Peyer's patch (tissue), 4 donors: ENCODE measurements around the gene CHST11. TPM values are rescaled to one million over a fixed set of nuclear protein-coding genes. Genes with fewer than 3 reads are reported as not detected.

Experiments
- DNase-seq, 3 donors: peaks; one replicate each; pipeline ENCODE4 v3.0.0-alpha.2; 2017 to 2019
- H3K27ac ChIP-seq, 4 donors: fragments of 200-600 bp; sonication (generic); one replicate each; pipeline ENCODE4 v1.5.1; 2016 to 2019
- H3K27me3 ChIP-seq, 2 donors: fragments of 200-600 bp; sonication (generic); one replicate each; pipeline ENCODE4 v1.5.1; 2019
- H3K36me3 ChIP-seq, 3 donors: fragments of 200-600 bp; sonication (generic); one replicate each; pipeline ENCODE4 v1.5.1; 2016 to 2019
- H3K4me1 ChIP-seq, 4 donors: fragments of 200-600 bp; sonication (generic); one replicate each; pipeline ENCODE4 v1.5.1; 2016 to 2019
- H3K4me3 ChIP-seq, 4 donors: fragments of 200-600 bp; sonication (generic); 1 replicate in 3 of 4; 2 replicates in 1 of 4; pipeline ENCODE4 v1.5.1; 2016 to 2019; ENCODE audit warnings: mild to moderate bottlenecking in 1 of 4
- H3K9me3 ChIP-seq, 4 donors: fragments of 200-600 bp; sonication (generic); one replicate each; pipeline ENCODE4 v1.5.1; 2016 to 2019; ENCODE audit warnings: mild to moderate bottlenecking in 1 of 4
- POLR2A ChIP-seq, 2 donors: fragments of 450-650 bp; IDR thresholded peaks; one replicate each; pipeline ENCODE4 v1.5.1; 2017; ENCODE audit warnings: antibody characterized with exemption in 2 of 2, mild to moderate bottlenecking in 2 of 2, moderate library complexity in 2 of 2
- total RNA-seq, 4 donors: library from RNA; depleted of rRNA; stranded (reverse); fragments of >200 nt; gene quantifications; one replicate each; pipeline ENCODE4 v1.1.0, GENCODE V29; 2016
- TF ChIP-seq, protein P1 (sequence below), 6 experiments: fragments of 450-650 bp in 4 of 6; fragments of 200-600 bp in 2 of 6; sonication (generic) in 1 of 6; IDR thresholded peaks; one replicate each; pipeline ENCODE4 v1.5.1; 2017 to 2019; ENCODE audit warnings: antibody characterized with exemption in 6 of 6, mild to moderate bottlenecking in 3 of 6, moderate library complexity in 1 of 6

CHST11 gene
- total RNA-seq, 4 donors from 2014 or later: 9.9 to 119 (median 15.6) TPM

DNA sequence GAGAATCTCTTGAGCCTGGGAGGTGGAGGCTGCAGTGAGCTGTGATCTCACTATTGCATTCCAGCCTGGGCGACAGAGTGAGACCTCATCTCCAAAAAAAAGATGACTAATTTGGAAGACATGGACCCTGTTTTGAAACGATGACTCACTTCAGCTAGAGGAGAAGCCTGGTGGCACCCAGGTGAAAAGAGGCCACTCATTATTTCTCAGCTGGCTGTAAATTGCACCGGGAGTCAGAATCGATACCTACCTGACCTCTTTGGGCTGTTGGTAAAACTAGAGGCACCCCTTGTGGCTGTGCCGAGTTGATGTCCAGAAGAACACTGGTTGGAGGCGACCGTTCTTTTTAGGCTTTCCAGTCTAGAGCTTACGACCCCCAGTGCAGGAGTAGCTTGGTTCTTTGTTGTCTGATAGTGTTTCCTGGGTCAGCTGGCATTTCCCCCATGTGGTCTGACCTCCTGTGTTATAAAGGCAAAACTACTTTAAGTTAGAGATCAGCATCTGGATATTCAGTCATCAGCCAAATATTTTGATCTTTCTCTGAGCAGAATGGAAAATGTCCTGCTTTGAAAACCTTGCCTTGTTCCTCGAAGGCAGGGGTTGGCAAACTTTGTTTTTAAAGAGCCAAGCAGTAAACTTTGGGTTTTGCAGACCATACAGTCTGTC lies 93.2 kb downstream of the CHST11 start:
- Histone ChIP-seq H3K4me1 (peaks cover 0 to 1% (median 0%) of the 10 kb centered on the region in 4 donors), H3K4me3 (no peak overlapping the region), H3K9me3 (no peaks in the 10 kb centered on the region), H3K27me3 (no peaks in the 10 kb centered on the region), H3K36me3 (no peaks in the 10 kb centered on the region), H3K27ac (no peak overlapping the region)
- TF ChIP-seq, protein P1, sequence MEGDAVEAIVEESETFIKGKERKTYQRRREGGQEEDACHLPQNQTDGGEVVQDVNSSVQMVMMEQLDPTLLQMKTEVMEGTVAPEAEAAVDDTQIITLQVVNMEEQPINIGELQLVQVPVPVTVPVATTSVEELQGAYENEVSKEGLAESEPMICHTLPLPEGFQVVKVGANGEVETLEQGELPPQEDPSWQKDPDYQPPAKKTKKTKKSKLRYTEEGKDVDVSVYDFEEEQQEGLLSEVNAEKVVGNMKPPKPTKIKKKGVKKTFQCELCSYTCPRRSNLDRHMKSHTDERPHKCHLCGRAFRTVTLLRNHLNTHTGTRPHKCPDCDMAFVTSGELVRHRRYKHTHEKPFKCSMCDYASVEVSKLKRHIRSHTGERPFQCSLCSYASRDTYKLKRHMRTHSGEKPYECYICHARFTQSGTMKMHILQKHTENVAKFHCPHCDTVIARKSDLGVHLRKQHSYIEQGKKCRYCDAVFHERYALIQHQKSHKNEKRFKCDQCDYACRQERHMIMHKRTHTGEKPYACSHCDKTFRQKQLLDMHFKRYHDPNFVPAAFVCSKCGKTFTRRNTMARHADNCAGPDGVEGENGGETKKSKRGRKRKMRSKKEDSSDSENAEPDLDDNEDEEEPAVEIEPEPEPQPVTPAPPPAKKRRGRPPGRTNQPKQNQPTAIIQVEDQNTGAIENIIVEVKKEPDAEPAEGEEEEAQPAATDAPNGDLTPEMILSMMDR (IDR thresholded peaks at IDR 0.05): no peak
- no peak for TF ChIP-seq POLR2A (IDR thresholded peaks at IDR 0.05)
- DNase-seq: no peak

- H3K4me1 ChIP-seq: no peaks in the 10 kb centered on the region
- H3K36me3 ChIP-seq: no peaks in the 10 kb centered on the region
- no peak for TF ChIP-seq POLR2A (IDR thresholded peaks at IDR 0.05)
- TF ChIP-seq, protein P1 (IDR thresholded peaks at IDR 0.05): no peak
- no peak overlapping the region for H3K4me3 ChIP-seq
- DNase-seq: no peak
- H3K27me3 ChIP-seq: no peaks in the 10 kb centered on the region
- no peaks in the 10 kb centered on the region for H3K9me3 ChIP-seq
- H3K27ac ChIP-seq: no peak overlapping the region
These were observed 94.7 kb downstream of the CHST11 start for GRCh38 chr12:104551313-104551931.

GRCh38 chr12:104553421-104553820 lies 96.7 kb downstream of the CHST11 start:
- H3K4me1 ChIP-seq: no peaks in the 10 kb centered on the region
- H3K27ac ChIP-seq: no peak overlapping the region
- H3K36me3 ChIP-seq: no peaks in the 10 kb centered on the region
- TF ChIP-seq POLR2A (IDR thresholded peaks at IDR 0.05): no peak
- TF ChIP-seq, protein P1 (IDR thresholded peaks at IDR 0.05): no peak
- no peak for DNase-seq
- no peak overlapping the region for H3K4me3 ChIP-seq
- H3K9me3 ChIP-seq: no peaks in the 10 kb centered on the region
- H3K27me3 ChIP-seq: no peaks in the 10 kb centered on the region

- no peaks in the 10 kb centered on the region for H3K36me3 ChIP-seq
- DNase-seq: no peak
- H3K4me1 ChIP-seq: no peaks in the 10 kb centered on the region
- no peak overlapping the region for H3K27ac ChIP-seq
- H3K27me3 ChIP-seq: no peaks in the 10 kb centered on the region
- no peak for TF ChIP-seq POLR2A (IDR thresholded peaks at IDR 0.05)
- TF ChIP-seq, protein P1 (IDR thresholded peaks at IDR 0.05): no peak
- H3K4me3 ChIP-seq: no peak overlapping the region
- H3K9me3 ChIP-seq: no peaks in the 10 kb centered on the region
These were observed 98.9 kb downstream of the CHST11 start for GRCh38 chr12:104555648-104556047.

DNA sequence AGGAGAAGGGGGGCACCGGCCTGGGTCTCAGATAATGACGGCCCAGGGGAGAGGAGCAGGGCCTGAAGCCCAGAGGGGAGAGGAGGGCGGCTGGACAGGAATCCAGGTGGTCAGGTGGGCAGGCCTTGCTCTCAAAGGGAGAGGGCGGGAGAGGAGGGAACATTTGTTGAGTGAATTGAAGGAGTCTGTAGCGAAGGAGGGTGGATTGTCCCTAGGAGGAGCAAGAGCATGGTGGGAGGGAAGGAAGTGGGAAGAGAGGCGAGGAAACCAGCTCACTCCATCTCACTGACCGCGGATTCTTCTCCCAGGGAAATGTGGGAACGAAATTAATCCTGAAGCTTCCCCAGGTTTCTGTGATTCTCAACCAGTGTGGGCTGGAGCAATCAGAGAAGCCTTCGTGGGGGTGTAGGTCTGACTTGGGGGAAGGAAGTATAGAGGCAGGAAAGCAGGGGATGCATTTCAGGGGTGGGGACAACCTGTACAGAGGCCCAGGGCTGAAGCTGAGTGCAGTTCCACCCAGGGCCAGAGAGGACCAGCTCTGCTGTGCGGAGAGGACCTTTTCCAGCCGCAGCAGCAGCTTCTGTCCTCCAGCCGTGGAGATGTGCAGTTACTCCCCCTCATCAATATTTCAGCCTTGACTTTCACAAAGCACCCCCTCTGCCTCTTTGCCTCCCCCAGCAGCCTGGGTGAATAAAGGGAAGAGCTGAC lies 100.9 kb downstream of the CHST11 start:
- no peaks in the 10 kb centered on the region for H3K4me1 ChIP-seq
- TF ChIP-seq, protein P1 (IDR thresholded peaks at IDR 0.05): no peak
- no peak for TF ChIP-seq POLR2A (IDR thresholded peaks at IDR 0.05)
- no peak overlapping the region for H3K4me3 ChIP-seq
- H3K36me3 ChIP-seq: no peaks in the 10 kb centered on the region
- peak in 1 of 3 donors; percentile 13 for DNase-seq
- H3K9me3 ChIP-seq: no peaks in the 10 kb centered on the region
- no peaks in the 10 kb centered on the region for H3K27me3 ChIP-seq
- H3K27ac ChIP-seq: no peak overlapping the region
